Daoy (cell line): ENCODE data around the gene PLSCR2. TPM values are rescaled to one million over a fixed set of nuclear protein-coding genes. Genes with fewer than 3 reads are reported as not detected.
"Not testable (repeated sequence)": the region's sequence is repeated elsewhere in the genome, so short reads cannot be mapped to it uniquely, and the experiment has no call there.

Source experiments
- DNase-seq: peaks from one replicate; pipeline ENCODE4 v3.0.0-alpha.2; 2015; ENCODE audit warnings: low read depth
- total RNA-seq: library from RNA; depleted of rRNA; stranded (reverse); fragments of >200 nt; shearing (Covaris generic); gene quantifications from 2 replicates; pipeline ENCODE4 v1.2.3, GENCODE V29; 2014; rRNA removed

Gene PLSCR2
- total RNA-seq, 1 experiment from 2014 or later = not detected

- peak; percentile 28 for DNase-seq
Measured at GRCh38 chr3:146421819-146422759, 47.3 kb downstream of the PLSCR2 start.

GRCh38 chr3:146416366-146416765 is 53.0 kb downstream of the PLSCR2 start:
- DNase-seq = no peak

- DNase-seq = no peak
Measured at GRCh38 chr3:146414010-146414409, 55.4 kb downstream of the PLSCR2 start.

GRCh38 chr3:146412711-146413110 is 56.6 kb downstream of the PLSCR2 start:
- DNase-seq = not testable (repeated sequence)

- DNase-seq = no peak
Measured at GRCh38 chr3:146407956-146408355, 61.4 kb downstream of the PLSCR2 start.

GRCh38 chr3:146404436-146404835 is 64.9 kb downstream of the PLSCR2 start:
- no peak for DNase-seq

GRCh38 chr3:146403792-146404191 is 65.6 kb downstream of the PLSCR2 start:
- DNase-seq = no peak

GRCh38 chr3:146396792-146397191 is 72.6 kb downstream of the PLSCR2 start:
- no peak for DNase-seq

GRCh38 chr3:146395164-146395563 is 74.2 kb downstream of the PLSCR2 start:
- DNase-seq = no peak

GRCh38 chr3:146390957-146391356 is 78.4 kb downstream of the PLSCR2 start:
- DNase-seq = no peak

- no peak for DNase-seq
Measured at GRCh38 chr3:146390006-146390772, 79.2 kb downstream of the PLSCR2 start.

- no peak for DNase-seq
Measured at GRCh38 chr3:146387566-146387965, 81.8 kb downstream of the PLSCR2 start.

GRCh38 chr3:146386936-146387335 is 82.4 kb downstream of the PLSCR2 start:
- no peak for DNase-seq

- DNase-seq = no peak
Measured at GRCh38 chr3:146384786-146385185, 84.6 kb downstream of the PLSCR2 start.

Other genes with a start within 250 kb of the PLSCR2 start
- 1.6 and 2.1 TPM in 2 replicates for gene PLSCR4, start 218.5 kb downstream of the PLSCR2 start, total RNA-seq
- gene PLSCR1, start 75.0 kb upstream of the PLSCR2 start, total RNA-seq = 52.5 and 92.2 TPM in 2 replicates
- not detected in 2 replicates for gene PLSCR5, start 135.8 kb upstream of the PLSCR2 start, total RNA-seq